Loucy (cell line): Measurements from ENCODE around the gene VPS13D.

ENCODE experiments used
- CTCF ChIP-seq: fragments of 200-600 bp; sonication (generic); conservative IDR thresholded peaks from 2 replicates; pipeline ENCODE4 v1.5.1; 2014; ENCODE audit warnings: mild to moderate bottlenecking, antibody characterized with exemption, low read length
- EZH2phosphoT487 ChIP-seq: fragments of 200-600 bp; IDR thresholded peaks from 2 replicates; pipeline ENCODE4 v1.6.1; 2018; ENCODE audit warnings: antibody characterized with exemption, mild to moderate bottlenecking, moderate library complexity, borderline replicate concordance

- TF ChIP-seq CTCF = no peak
- TF ChIP-seq EZH2phosphoT487 = no peak
Measured at GRCh38 chr1:12511128-12511484, 281.3 kb downstream of the VPS13D start.
